DOHH2 (cell line): ENCODE measurements around the gene ETV7.

Source experiments
- H3F3A ChIP-seq: fragments of 200-600 bp; sonication (generic), shearing (Covaris generic); 2 replicates; pipeline ENCODE4 v1.6.0; 2016; ENCODE audit warnings: antibody characterized with exemption, mild to moderate bottlenecking; ENCODE audit not compliant: control insufficient read depth, insufficient read depth
- H3K27ac ChIP-seq: fragments of 200-600 bp; sonication (generic); 2 replicates; pipeline ENCODE4 v1.5.1; 2014; ENCODE audit warnings: low read depth, mild to moderate bottlenecking, low read length, moderate library complexity
- H3K27me3 ChIP-seq: fragments of 200-600 bp; sonication (generic); 2 replicates; pipeline ENCODE4 v1.6.1; 2014; ENCODE audit warnings: mild to moderate bottlenecking, low read length, mixed read lengths; ENCODE audit not compliant: control insufficient read depth
- H3K36me3 ChIP-seq: fragments of 200-600 bp; sonication (generic); 2 replicates; pipeline ENCODE4 v1.6.1; 2014; ENCODE audit warnings: mild to moderate bottlenecking, low read length, moderate library complexity, mixed read lengths; ENCODE audit not compliant: control insufficient read depth
- H3K4me1 ChIP-seq: fragments of 200-600 bp; sonication (generic); 2 replicates; pipeline ENCODE4 v1.6.1; 2014; ENCODE audit warnings: mild to moderate bottlenecking, low read length, mixed read lengths; ENCODE audit not compliant: control insufficient read depth
- H3K4me2 ChIP-seq: fragments of 200-600 bp; sonication (generic); 2 replicates; pipeline ENCODE4 v1.6.0; 2014; ENCODE audit warnings: mild to moderate bottlenecking, low read length, moderate library complexity
- H3K4me3 ChIP-seq: fragments of 200-600 bp; sonication (generic); 2 replicates; pipeline ENCODE4 v1.5.1; 2014; ENCODE audit warnings: mild to moderate bottlenecking, low read length, mixed read lengths
- H3K79me2 ChIP-seq: fragments of 200-600 bp; sonication (generic); 2 replicates; pipeline ENCODE4 v1.6.1; 2014; ENCODE audit warnings: mild to moderate bottlenecking, low read length, mixed read lengths; ENCODE audit not compliant: control insufficient read depth
- H3K9me2 ChIP-seq: fragments of 200-600 bp; sonication (generic); replicated peaks from 2 replicates; pipeline ENCODE4 v1.6.1; 2014; ENCODE audit warnings: mild to moderate bottlenecking, low read length, mixed read lengths; ENCODE audit not compliant: control insufficient read depth
- H3K9me3 ChIP-seq: fragments of 200-600 bp; sonication (generic); 2 replicates; pipeline ENCODE4 v1.6.1; 2014; ENCODE audit warnings: antibody characterized with exemption, low read length, mixed read lengths; ENCODE audit not compliant: control insufficient read depth, insufficient read depth
- H4K20me1 ChIP-seq: fragments of 200-600 bp; sonication (generic); 2 replicates; pipeline ENCODE4 v1.6.0; 2014; ENCODE audit warnings: low read depth, mild to moderate bottlenecking, antibody characterized with exemption, low read length, moderate library complexity; ENCODE audit not compliant: control insufficient read depth, insufficient read depth
- CTCF ChIP-seq: fragments of 200-600 bp; sonication (generic); IDR thresholded peaks from one replicate; pipeline ENCODE4 v1.5.1; 2014; ENCODE audit warnings: antibody characterized with exemption, mild to moderate bottlenecking, low read depth, low read length; ENCODE audit not compliant: poor library complexity, severe bottlenecking
- EZH2phosphoT487 ChIP-seq: fragments of 200-600 bp; sonication (generic); IDR thresholded peaks from 2 replicates; pipeline ENCODE4 v1.6.1; 2017; ENCODE audit warnings: borderline replicate concordance, mild to moderate bottlenecking, antibody characterized with exemption, low read length, moderate library complexity, mixed read lengths

The ETV7 gene

GRCh38 chr6:36324715-36325114 is 62.8 kb downstream of the ETV7 start:
- no peaks in the 10 kb centered on the region for H3K9me2 ChIP-seq
- TF ChIP-seq EZH2phosphoT487: no peak
- TF ChIP-seq CTCF: no peak
- no peak overlapping the region for H3K27ac ChIP-seq
- H3K4me2 ChIP-seq: no peak overlapping the region
- no peaks in the 10 kb centered on the region for H3K4me1 ChIP-seq
- H3K4me3 ChIP-seq: no peak overlapping the region
- no peaks in the 10 kb centered on the region for H3K79me2 ChIP-seq
- H3K36me3 ChIP-seq: no peaks in the 10 kb centered on the region
- H3F3A ChIP-seq: no peaks in the 10 kb centered on the region
- peaks cover 24% of the 10 kb centered on the region for H3K27me3 ChIP-seq
- no peaks in the 10 kb centered on the region for H3K9me3 ChIP-seq
- H4K20me1 ChIP-seq: no peaks in the 10 kb centered on the region

GRCh38 chr6:36324191-36324590 is 63.3 kb downstream of the ETV7 start:
- Histone ChIP-seq H3K9me2 (no peaks in the 10 kb centered on the region), H3K4me3 (no peak overlapping the region), H3K4me1 (no peaks in the 10 kb centered on the region), H3K79me2 (no peaks in the 10 kb centered on the region), H3K27ac (no peak overlapping the region), H4K20me1 (no peaks in the 10 kb centered on the region), H3F3A (no peaks in the 10 kb centered on the region), H3K36me3 (no peaks in the 10 kb centered on the region), H3K4me2 (no peak overlapping the region), H3K27me3 (peaks cover 22% of the 10 kb centered on the region), H3K9me3 (no peaks in the 10 kb centered on the region)
- TF ChIP-seq CTCF (no peak), EZH2phosphoT487 (no peak)

GRCh38 chr6:36323062-36323461 is 64.4 kb downstream of the ETV7 start:
- H3K9me3 ChIP-seq: no peaks in the 10 kb centered on the region
- TF ChIP-seq CTCF: no peak
- no peak for TF ChIP-seq EZH2phosphoT487
- no peak overlapping the region for H3K4me2 ChIP-seq
- no peaks in the 10 kb centered on the region for H3K79me2 ChIP-seq
- H3K9me2 ChIP-seq: no peaks in the 10 kb centered on the region
- H3F3A ChIP-seq: no peaks in the 10 kb centered on the region
- H3K36me3 ChIP-seq: no peaks in the 10 kb centered on the region
- peaks cover 13% of the 10 kb centered on the region; the same call in 1 of the 2 replicates for H3K27me3 ChIP-seq
- H3K4me3 ChIP-seq: no peak overlapping the region
- no peaks in the 10 kb centered on the region for H4K20me1 ChIP-seq
- H3K4me1 ChIP-seq: no peaks in the 10 kb centered on the region
- H3K27ac ChIP-seq: no peak overlapping the region

- H3K4me2 ChIP-seq: no peak overlapping the region
- H3K79me2 ChIP-seq: no peaks in the 10 kb centered on the region
Observed at GRCh38 chr6:36322591-36322990, 64.9 kb downstream of the ETV7 start.

More at GRCh38 chr6:36322591-36322990, 64.9 kb downstream of the ETV7 start:
- H3K9me3 ChIP-seq: no peaks in the 10 kb centered on the region
- H3K9me2 ChIP-seq: no peaks in the 10 kb centered on the region
- peaks cover 13% of the 10 kb centered on the region; the same call in 1 of the 2 replicates for H3K27me3 ChIP-seq
- H3K27ac ChIP-seq: no peak overlapping the region
- H3K36me3 ChIP-seq: no peaks in the 10 kb centered on the region
- H3K4me3 ChIP-seq: no peak overlapping the region
- H3K4me1 ChIP-seq: no peaks in the 10 kb centered on the region
- no peak for TF ChIP-seq EZH2phosphoT487
- no peak for TF ChIP-seq CTCF
- H4K20me1 ChIP-seq: no peaks in the 10 kb centered on the region
- no peaks in the 10 kb centered on the region for H3F3A ChIP-seq
